Measurements from ENCODE around the gene TAS2R31.

TAS2R31 gene

DNA sequence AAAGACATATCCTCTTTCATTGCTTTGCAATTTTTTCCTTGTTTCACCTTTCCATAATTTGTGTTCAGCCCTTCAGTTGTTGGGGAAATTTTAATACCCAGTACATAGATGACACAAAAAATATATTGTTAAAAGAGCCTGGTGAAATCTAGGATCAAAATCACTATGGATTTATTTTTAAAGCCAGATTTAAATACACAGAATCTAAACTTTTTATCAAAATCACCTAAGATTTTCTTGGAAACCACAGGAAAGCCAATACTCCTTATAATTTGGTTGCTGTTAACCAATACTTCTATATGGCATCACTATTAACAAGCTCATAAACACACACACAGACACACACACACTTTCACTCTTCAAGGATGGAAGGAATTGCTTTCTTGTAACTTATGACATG is 33.0 kb downstream of the TAS2R31 start, which contains the start of gene TAS2R20:
Gene TAS2R20, minus strand, starts transcription at position 101 of the 400 bp plus-strand sequence. CDS start 429 bp downstream, outside the sequence.
- Histone ChIP-seq H3K4me2 (ENCODE audit: low read depth, low read length) (no peak within 1 kb of the TSS), H4K20me1 (ENCODE audit: insufficient read depth, low read length) (no peaks in the 10 kb centered on the region), H3K9me2 (replicated peaks; ENCODE audit: insufficient read depth, low read length) (no peaks in the 10 kb centered on the region), H3K9ac (ENCODE audit: low read length) (no peak within 1 kb of the TSS), H3K36me3 (replicated peaks; ENCODE audit: insufficient read depth, low read length) (no peaks in the 10 kb centered on the region), H3K79me2 (ENCODE audit: low read length) (no peaks in the 10 kb centered on the region), H2AFZ (ENCODE audit: low read length) (no peak within 1 kb of the TSS), H3K27me3 (replicated peaks; ENCODE audit: insufficient read depth, low read length) (no peaks in the 10 kb centered on the region), H3K4me3 (ENCODE audit: low read length) (no peak within 1 kb of the TSS), H3K27ac (ENCODE audit: low read length) (no peak within 1 kb of the TSS), H3K9me3 (replicated peaks; ENCODE audit: insufficient read depth, low read length) (no peaks in the 10 kb centered on the region), H3K4me1 (ENCODE audit: low read length) (no peaks in the 10 kb centered on the region), H3F3A (ENCODE audit: insufficient read depth, low read length) (no peaks in the 10 kb centered on the region)
- TF ChIP-seq, protein P1, sequence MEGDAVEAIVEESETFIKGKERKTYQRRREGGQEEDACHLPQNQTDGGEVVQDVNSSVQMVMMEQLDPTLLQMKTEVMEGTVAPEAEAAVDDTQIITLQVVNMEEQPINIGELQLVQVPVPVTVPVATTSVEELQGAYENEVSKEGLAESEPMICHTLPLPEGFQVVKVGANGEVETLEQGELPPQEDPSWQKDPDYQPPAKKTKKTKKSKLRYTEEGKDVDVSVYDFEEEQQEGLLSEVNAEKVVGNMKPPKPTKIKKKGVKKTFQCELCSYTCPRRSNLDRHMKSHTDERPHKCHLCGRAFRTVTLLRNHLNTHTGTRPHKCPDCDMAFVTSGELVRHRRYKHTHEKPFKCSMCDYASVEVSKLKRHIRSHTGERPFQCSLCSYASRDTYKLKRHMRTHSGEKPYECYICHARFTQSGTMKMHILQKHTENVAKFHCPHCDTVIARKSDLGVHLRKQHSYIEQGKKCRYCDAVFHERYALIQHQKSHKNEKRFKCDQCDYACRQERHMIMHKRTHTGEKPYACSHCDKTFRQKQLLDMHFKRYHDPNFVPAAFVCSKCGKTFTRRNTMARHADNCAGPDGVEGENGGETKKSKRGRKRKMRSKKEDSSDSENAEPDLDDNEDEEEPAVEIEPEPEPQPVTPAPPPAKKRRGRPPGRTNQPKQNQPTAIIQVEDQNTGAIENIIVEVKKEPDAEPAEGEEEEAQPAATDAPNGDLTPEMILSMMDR (IDR thresholded peaks at IDR 0.05; ENCODE audit: low read length) = no peak
- no peak for TF ChIP-seq EZH2 (optimal IDR thresholded peaks at IDR 0.05; ENCODE audit: low read depth, low read length)
- no peak for TF ChIP-seq EZH2phosphoT487 (IDR thresholded peaks at IDR 0.05; ENCODE audit: low read length)
- DNase-seq = no peak

DNA sequence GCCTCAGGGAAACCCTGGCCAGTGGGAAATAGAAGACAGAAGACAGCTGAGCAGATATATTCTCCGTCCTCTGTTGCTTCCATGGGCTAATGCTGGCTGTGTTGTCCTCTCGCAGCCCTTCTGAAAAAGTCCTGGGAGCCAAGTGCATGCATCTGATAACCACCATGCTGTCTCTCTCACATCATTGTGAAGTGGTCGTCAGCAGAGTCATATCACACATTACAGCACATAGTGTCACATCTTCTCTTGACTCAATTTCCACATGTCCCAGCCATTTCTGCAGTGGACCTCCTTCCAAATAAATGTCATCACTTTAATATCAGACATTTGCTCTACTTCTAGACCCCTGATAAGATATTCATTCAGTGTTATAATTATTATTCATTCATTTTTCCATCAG is 36.9 kb downstream of the TAS2R31 start:
- Histone ChIP-seq H2AFZ (ENCODE audit: low read length) (no peak overlapping the region), H3K27ac (ENCODE audit: low read length) (no peak overlapping the region), H3K4me3 (ENCODE audit: low read length) (no peak overlapping the region), H3K36me3 (replicated peaks; ENCODE audit: insufficient read depth, low read length) (no peaks in the 10 kb centered on the region), H3K79me2 (ENCODE audit: low read length) (no peaks in the 10 kb centered on the region), H3K9me2 (replicated peaks; ENCODE audit: insufficient read depth, low read length) (no peaks in the 10 kb centered on the region), H3K4me2 (ENCODE audit: low read depth, low read length) (no peak overlapping the region), H3K9me3 (replicated peaks; ENCODE audit: insufficient read depth, low read length) (no peaks in the 10 kb centered on the region), H3K9ac (ENCODE audit: low read length) (no peak overlapping the region), H3K4me1 (ENCODE audit: low read length) (no peaks in the 10 kb centered on the region), H4K20me1 (ENCODE audit: insufficient read depth, low read length) (no peaks in the 10 kb centered on the region), H3K27me3 (replicated peaks; ENCODE audit: insufficient read depth, low read length) (no peaks in the 10 kb centered on the region), H3F3A (ENCODE audit: insufficient read depth, low read length) (no peaks in the 10 kb centered on the region)
- no peak for DNase-seq
- TF ChIP-seq, protein P1 (IDR thresholded peaks at IDR 0.05; ENCODE audit: low read length) = no peak
- TF ChIP-seq EZH2phosphoT487 (IDR thresholded peaks at IDR 0.05; ENCODE audit: low read length) (no peak), EZH2 (optimal IDR thresholded peaks at IDR 0.05; ENCODE audit: low read depth, low read length) (no peak)

DNA sequence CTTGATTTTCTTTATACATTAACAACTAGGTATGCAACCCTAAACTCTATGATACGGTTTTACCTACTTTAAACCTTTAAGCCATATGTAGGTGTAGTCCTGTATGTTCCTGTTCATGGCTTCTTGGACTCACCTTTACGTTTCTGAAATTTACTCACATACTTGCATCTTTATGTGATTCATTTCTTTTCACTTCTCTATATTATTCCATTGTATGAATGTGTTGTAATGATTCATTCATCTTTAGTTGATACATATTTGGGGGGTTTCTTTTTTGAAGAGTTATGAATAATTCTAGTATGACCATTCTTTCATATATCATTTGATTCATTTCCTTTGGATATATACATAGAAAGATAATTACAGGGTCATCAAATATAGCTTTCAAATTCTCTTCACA is 42.1 kb downstream of the TAS2R31 start:
- Histone ChIP-seq H3K79me2 (ENCODE audit: low read length) (no peaks in the 10 kb centered on the region), H3K4me2 (ENCODE audit: low read depth, low read length) (no peak overlapping the region), H3K9me3 (replicated peaks; ENCODE audit: insufficient read depth, low read length) (no peaks in the 10 kb centered on the region), H3K27me3 (replicated peaks; ENCODE audit: insufficient read depth, low read length) (no peaks in the 10 kb centered on the region), H3K4me1 (ENCODE audit: low read length) (no peaks in the 10 kb centered on the region), H2AFZ (ENCODE audit: low read length) (no peak overlapping the region), H3K9ac (ENCODE audit: low read length) (no peak overlapping the region), H3K27ac (ENCODE audit: low read length) (no peak overlapping the region), H3K9me2 (replicated peaks; ENCODE audit: insufficient read depth, low read length) (no peaks in the 10 kb centered on the region), H3K36me3 (replicated peaks; ENCODE audit: insufficient read depth, low read length) (no peaks in the 10 kb centered on the region), H3K4me3 (ENCODE audit: low read length) (no peak overlapping the region), H4K20me1 (ENCODE audit: insufficient read depth, low read length) (no peaks in the 10 kb centered on the region), H3F3A (ENCODE audit: insufficient read depth, low read length) (no peaks in the 10 kb centered on the region)
- TF ChIP-seq, protein P1 (IDR thresholded peaks at IDR 0.05; ENCODE audit: low read length) = no peak
- no peak for TF ChIP-seq EZH2phosphoT487 (IDR thresholded peaks at IDR 0.05; ENCODE audit: low read length)
- no peak for TF ChIP-seq EZH2 (optimal IDR thresholded peaks at IDR 0.05; ENCODE audit: low read depth, low read length)
- DNase-seq = no peak

Measured in MM.1S (cell line).